ENCODE measurements around the gene NXNL2.

Gene NXNL2

GRCh38 chr9:88514247-88514646 is 20.7 kb upstream of the NXNL2 start:
- no peaks in the 10 kb centered on the region for H3K36me3 ChIP-seq (ENCODE audit: control insufficient read depth, insufficient read depth, low read length)
- H3K4me3 ChIP-seq (ENCODE audit: low read depth, low read length): no peak overlapping the region
- no peaks in the 10 kb centered on the region for H3K9me3 ChIP-seq (ENCODE audit: control insufficient read depth, insufficient read depth, low read length)
- H3K27me3 ChIP-seq (ENCODE audit: control insufficient read depth, insufficient read depth, low read length): no peaks in the 10 kb centered on the region
- H3K9ac ChIP-seq (ENCODE audit: low read depth, low read length): no peak overlapping the region
- H3K4me1 ChIP-seq (ENCODE audit: control insufficient read depth, insufficient read depth, low read length): no peaks in the 10 kb centered on the region

- no peaks in the 10 kb centered on the region for H3K27me3 ChIP-seq (ENCODE audit: control insufficient read depth, insufficient read depth, low read length)
- H3K4me1 ChIP-seq (ENCODE audit: control insufficient read depth, insufficient read depth, low read length): peaks cover 2% of the 10 kb centered on the region
- no peaks in the 10 kb centered on the region for H3K36me3 ChIP-seq (ENCODE audit: control insufficient read depth, insufficient read depth, low read length)
- H3K9me3 ChIP-seq (ENCODE audit: control insufficient read depth, insufficient read depth, low read length): no peaks in the 10 kb centered on the region
- H3K9ac ChIP-seq (ENCODE audit: low read depth, low read length): no peak overlapping the region
- no peak overlapping the region for H3K4me3 ChIP-seq (ENCODE audit: low read depth, low read length)
Observed at GRCh38 chr9:88521308-88521707, 13.7 kb upstream of the NXNL2 start.

- Histone ChIP-seq H3K9ac (ENCODE audit: low read depth, low read length) (no peak overlapping the region), H3K36me3 (ENCODE audit: control insufficient read depth, insufficient read depth, low read length) (no peaks in the 10 kb centered on the region), H3K4me1 (ENCODE audit: control insufficient read depth, insufficient read depth, low read length) (peaks cover 2% of the 10 kb centered on the region), H3K4me3 (ENCODE audit: low read depth, low read length) (no peak overlapping the region), H3K9me3 (ENCODE audit: control insufficient read depth, insufficient read depth, low read length) (no peaks in the 10 kb centered on the region), H3K27me3 (ENCODE audit: control insufficient read depth, insufficient read depth, low read length) (no peaks in the 10 kb centered on the region)
Observed at GRCh38 chr9:88522360-88522759, 12.6 kb upstream of the NXNL2 start.

- H3K36me3 ChIP-seq (ENCODE audit: control insufficient read depth, insufficient read depth, low read length): no peaks in the 10 kb centered on the region
- H3K27me3 ChIP-seq (ENCODE audit: control insufficient read depth, insufficient read depth, low read length): no peaks in the 10 kb centered on the region
- H3K9me3 ChIP-seq (ENCODE audit: control insufficient read depth, insufficient read depth, low read length): no peaks in the 10 kb centered on the region
- H3K4me1 ChIP-seq (ENCODE audit: control insufficient read depth, insufficient read depth, low read length): peaks cover 2% of the 10 kb centered on the region
- H3K9ac ChIP-seq (ENCODE audit: low read depth, low read length): no peak overlapping the region
- no peak overlapping the region for H3K4me3 ChIP-seq (ENCODE audit: low read depth, low read length)
Observed at GRCh38 chr9:88523056-88523455, 11.9 kb upstream of the NXNL2 start.

- no peak overlapping the region for H3K9ac ChIP-seq (ENCODE audit: low read depth, low read length)
- H3K4me3 ChIP-seq (ENCODE audit: low read depth, low read length): no peak overlapping the region
- no peaks in the 10 kb centered on the region for H3K9me3 ChIP-seq (ENCODE audit: control insufficient read depth, insufficient read depth, low read length)
- H3K36me3 ChIP-seq (ENCODE audit: control insufficient read depth, insufficient read depth, low read length): peaks cover 3% of the 10 kb centered on the region
- H3K27me3 ChIP-seq (ENCODE audit: control insufficient read depth, insufficient read depth, low read length): no peaks in the 10 kb centered on the region
- peaks cover 5% of the 10 kb centered on the region for H3K4me1 ChIP-seq (ENCODE audit: control insufficient read depth, insufficient read depth, low read length)
Observed at GRCh38 chr9:88524911-88525310, 10.1 kb upstream of the NXNL2 start.

GRCh38 chr9:88527618-88528017 is 7.4 kb upstream of the NXNL2 start:
- peaks cover 3% of the 10 kb centered on the region for H3K27me3 ChIP-seq (ENCODE audit: control insufficient read depth, insufficient read depth, low read length)
- H3K9me3 ChIP-seq (ENCODE audit: control insufficient read depth, insufficient read depth, low read length): no peaks in the 10 kb centered on the region
- H3K36me3 ChIP-seq (ENCODE audit: control insufficient read depth, insufficient read depth, low read length): peaks cover 3% of the 10 kb centered on the region
- no peak overlapping the region for H3K4me3 ChIP-seq (ENCODE audit: low read depth, low read length)
- H3K4me1 ChIP-seq (ENCODE audit: control insufficient read depth, insufficient read depth, low read length): peaks cover 6% of the 10 kb centered on the region
- H3K9ac ChIP-seq (ENCODE audit: low read depth, low read length): no peak overlapping the region

GRCh38 chr9:88528080-88528790 is 6.7 kb upstream of the NXNL2 start:
- H3K4me1 ChIP-seq (ENCODE audit: control insufficient read depth, insufficient read depth, low read length): peaks cover 9% of the 10 kb centered on the region
- H3K9ac ChIP-seq (ENCODE audit: low read depth, low read length): no peak overlapping the region
- peaks cover 3% of the 10 kb centered on the region for H3K36me3 ChIP-seq (ENCODE audit: control insufficient read depth, insufficient read depth, low read length)
- H3K27me3 ChIP-seq (ENCODE audit: control insufficient read depth, insufficient read depth, low read length): peaks cover 8% of the 10 kb centered on the region
- H3K4me3 ChIP-seq (ENCODE audit: low read depth, low read length): no peak overlapping the region
- no peaks in the 10 kb centered on the region for H3K9me3 ChIP-seq (ENCODE audit: control insufficient read depth, insufficient read depth, low read length)

GRCh38 chr9:88529496-88529895 is 5.5 kb upstream of the NXNL2 start:
- Histone ChIP-seq H3K9ac (ENCODE audit: low read depth, low read length) (no peak overlapping the region), H3K4me3 (ENCODE audit: low read depth, low read length) (no peak overlapping the region), H3K27me3 (ENCODE audit: control insufficient read depth, insufficient read depth, low read length) (peaks cover 10% of the 10 kb centered on the region), H3K4me1 (ENCODE audit: control insufficient read depth, insufficient read depth, low read length) (peaks cover 11% of the 10 kb centered on the region), H3K9me3 (ENCODE audit: control insufficient read depth, insufficient read depth, low read length) (no peaks in the 10 kb centered on the region), H3K36me3 (ENCODE audit: control insufficient read depth, insufficient read depth, low read length) (peaks cover 3% of the 10 kb centered on the region)

- no peaks in the 10 kb centered on the region for H3K9me3 ChIP-seq (ENCODE audit: control insufficient read depth, insufficient read depth, low read length)
- H3K4me1 ChIP-seq (ENCODE audit: control insufficient read depth, insufficient read depth, low read length): peaks cover 11% of the 10 kb centered on the region
Observed at GRCh38 chr9:88530051-88530450, 4.9 kb upstream of the NXNL2 start.

GRCh38 chr9:88531920-88532698 is 2.9 kb upstream of the NXNL2 start:
- Histone ChIP-seq H3K9me3 (ENCODE audit: control insufficient read depth, insufficient read depth, low read length) (no peaks in the 10 kb centered on the region), H3K9ac (ENCODE audit: low read depth, low read length) (no peak overlapping the region), H3K4me3 (ENCODE audit: low read depth, low read length) (peak overlapping the region; percentile 66), H3K36me3 (ENCODE audit: control insufficient read depth, insufficient read depth, low read length) (peaks cover 3% of the 10 kb centered on the region), H3K27me3 (ENCODE audit: control insufficient read depth, insufficient read depth, low read length) (peaks cover 28% of the 10 kb centered on the region), H3K4me1 (ENCODE audit: control insufficient read depth, insufficient read depth, low read length) (peaks cover 11% of the 10 kb centered on the region)

More at GRCh38 chr9:88530051-88530450, 4.9 kb upstream of the NXNL2 start:
- peaks cover 3% of the 10 kb centered on the region for H3K36me3 ChIP-seq (ENCODE audit: control insufficient read depth, insufficient read depth, low read length)
- peaks cover 10% of the 10 kb centered on the region for H3K27me3 ChIP-seq (ENCODE audit: control insufficient read depth, insufficient read depth, low read length)
- H3K9ac ChIP-seq (ENCODE audit: low read depth, low read length): no peak overlapping the region
- no peak overlapping the region for H3K4me3 ChIP-seq (ENCODE audit: low read depth, low read length)

GRCh38 chr9:88533951-88534455 is 975 bp upstream of the NXNL2 start:
- Histone ChIP-seq H3K27me3 (ENCODE audit: control insufficient read depth, insufficient read depth, low read length) (peaks cover 38% of the 10 kb centered on the region), H3K4me3 (ENCODE audit: low read depth, low read length) (peak overlapping the region; percentile 64), H3K4me1 (ENCODE audit: control insufficient read depth, insufficient read depth, low read length) (peaks cover 11% of the 10 kb centered on the region), H3K9me3 (ENCODE audit: control insufficient read depth, insufficient read depth, low read length) (no peaks in the 10 kb centered on the region), H3K36me3 (ENCODE audit: control insufficient read depth, insufficient read depth, low read length) (peaks cover 3% of the 10 kb centered on the region), H3K9ac (ENCODE audit: low read depth, low read length) (no peak overlapping the region)

Measured in iPS-15b (cell line).